CD1c-positive myeloid dendritic cell (primary cell): ENCODE data around the gene COX7B.
"Not testable (repeated sequence)": the region's sequence is repeated elsewhere in the genome, so short reads cannot be mapped to it uniquely, and the experiment has no call there.

Experiments used
- DNase-seq: peaks from one replicate; pipeline ENCODE4 v3.0.0-alpha.2; 2016; ENCODE audit errors: extremely low spot score

Gene COX7B, protein sequence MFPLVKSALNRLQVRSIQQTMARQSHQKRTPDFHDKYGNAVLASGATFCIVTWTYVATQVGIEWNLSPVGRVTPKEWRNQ

DNA sequence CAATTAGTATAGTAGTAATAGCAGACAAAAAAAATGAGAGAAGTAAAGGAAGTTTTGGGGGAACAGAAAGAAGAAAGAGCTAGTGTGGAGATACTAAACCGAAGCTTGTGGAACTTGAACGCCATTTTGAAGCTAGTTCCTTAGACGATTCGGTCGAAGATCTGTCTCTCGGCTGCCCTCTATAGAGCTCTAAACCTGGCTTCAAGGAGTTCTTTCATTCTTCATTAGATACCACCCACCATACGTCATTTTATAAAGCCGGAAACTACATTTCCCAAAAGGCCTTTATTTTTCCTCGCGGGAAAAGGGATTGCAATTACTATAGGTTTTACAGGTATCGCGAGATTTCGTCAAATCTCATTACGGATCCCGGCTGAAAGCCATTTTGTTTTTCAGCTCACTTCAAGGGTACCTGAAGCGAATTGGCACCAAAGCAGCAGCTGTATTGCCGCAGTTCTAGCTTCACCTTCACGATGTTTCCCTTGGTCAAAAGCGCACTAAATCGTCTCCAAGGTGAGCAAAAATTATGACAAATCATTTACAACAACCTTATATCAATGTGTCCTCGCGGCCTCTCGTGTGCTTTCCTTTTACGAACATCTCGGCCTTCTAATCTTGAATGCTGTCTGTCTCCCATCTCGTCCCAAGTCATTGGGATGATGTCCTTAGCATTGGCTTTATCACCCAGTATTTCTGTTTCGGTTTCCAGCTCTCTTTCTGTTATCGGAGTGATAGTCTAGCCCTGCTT is at the start of gene COX7B:
COX7B (plus strand) TSS at position 388 of the 748 bp plus-strand sequence; CDS start at position 474, 86 bp downstream.
- peak; percentile 96 for DNase-seq

- DNase-seq: no peak
These were observed 23.9 kb upstream of the COX7B start for GRCh38 chrX:77875372-77875771.

DNA sequence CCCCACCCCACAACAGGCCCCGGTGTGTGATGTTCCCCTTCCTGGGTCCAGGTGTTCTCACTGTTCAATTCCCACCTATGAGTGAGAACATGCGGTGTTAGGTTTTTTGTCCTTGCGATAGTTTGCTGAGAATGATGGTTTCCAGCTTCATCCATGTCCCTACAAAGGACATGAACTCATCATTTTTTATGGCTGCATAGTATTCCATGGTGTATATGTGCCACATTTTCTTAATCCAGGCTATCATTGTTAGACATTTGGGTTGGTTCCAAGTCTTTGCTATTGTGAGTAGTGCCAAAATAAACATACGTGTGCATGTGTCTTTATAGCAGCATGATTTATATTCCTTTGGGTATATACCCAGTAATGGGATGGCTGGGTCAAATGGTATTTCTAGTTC is 17.9 kb upstream of the COX7B start:
- not testable (repeated sequence) for DNase-seq

- DNase-seq: no peak
These were observed 6.4 kb upstream of the COX7B start for GRCh38 chrX:77892887-77893286.

GRCh38 chrX:77893713-77894112 is 5.6 kb upstream of the COX7B start:
- DNase-seq: no peak

- DNase-seq: peak; percentile 98
These were observed 4.1 kb upstream of the COX7B start, which contains the start of gene MAGT1 for GRCh38 chrX:77894921-77895886. Gene MAGT1, minus strand, starts transcription at chrX:77895435. Its CDS starts 25 bp downstream, at chrX:77895410.

GRCh38 chrX:77900688-77901087 is 1.4 kb downstream of the COX7B start:
- peak; percentile 33 for DNase-seq

DNA sequence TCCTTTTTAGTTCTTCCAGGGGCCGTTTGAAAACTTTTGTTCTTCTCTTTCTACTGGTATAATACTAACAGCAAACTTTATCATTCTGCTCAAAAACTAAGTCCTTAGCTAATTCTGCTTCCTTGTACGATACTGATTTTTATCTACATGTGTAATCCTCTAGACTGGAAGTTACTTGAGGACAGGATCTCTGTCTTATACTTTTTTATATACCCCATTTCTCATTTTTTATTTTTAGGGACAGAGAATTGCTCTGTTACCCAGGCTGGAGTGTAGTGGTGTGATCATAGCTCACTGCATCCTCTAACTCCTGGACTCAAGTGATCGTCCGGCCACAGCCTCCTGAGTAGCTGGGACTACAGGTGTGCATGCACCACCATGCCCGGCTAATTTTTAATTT is 2.2 kb downstream of the COX7B start:
- no peak for DNase-seq

DNA sequence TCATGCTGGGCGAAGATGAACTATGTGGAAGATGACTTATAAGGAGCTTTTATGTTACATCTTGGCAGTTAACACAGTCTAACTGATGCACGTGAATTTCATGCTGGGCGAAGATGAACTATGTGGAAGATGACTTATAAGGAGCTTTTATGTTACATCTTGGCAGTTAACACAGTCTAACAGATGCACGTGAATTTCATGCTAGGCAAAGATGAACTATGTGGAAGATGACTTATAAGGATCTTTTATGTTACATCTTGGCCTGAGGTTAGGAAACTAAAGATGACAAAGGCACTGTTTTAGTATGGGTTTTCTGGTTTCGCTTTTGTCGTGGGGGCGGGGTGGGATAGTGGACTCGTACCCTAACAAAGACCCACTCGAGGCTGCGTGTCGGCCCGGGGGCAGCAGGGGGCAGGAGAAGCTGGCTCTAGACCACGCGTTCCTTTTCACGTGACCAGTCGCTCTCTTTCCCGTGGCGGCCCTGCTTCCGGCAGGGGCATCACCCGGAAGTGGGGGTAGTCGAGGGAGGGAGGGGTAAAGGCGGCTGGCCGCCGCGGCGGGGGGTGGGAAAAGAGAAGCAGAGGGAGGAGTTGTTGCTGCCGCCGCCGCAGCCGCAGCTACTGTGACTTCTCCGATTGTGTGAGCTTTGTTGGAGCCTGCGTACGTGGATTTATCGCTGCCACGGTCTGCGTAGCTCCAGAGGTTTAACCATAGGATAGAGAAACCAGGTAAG is 11.0 kb downstream of the COX7B start, which contains the start of gene ATP7A:
ATP7A (plus strand) TSS at position 586 of the 733 bp plus-strand sequence. CDS start 60,949 bp downstream, outside the sequence.
- DNase-seq: peak; percentile 91

- no peak for DNase-seq
These were observed 18.1 kb downstream of the COX7B start for GRCh38 chrX:77917294-77917933.

DNA sequence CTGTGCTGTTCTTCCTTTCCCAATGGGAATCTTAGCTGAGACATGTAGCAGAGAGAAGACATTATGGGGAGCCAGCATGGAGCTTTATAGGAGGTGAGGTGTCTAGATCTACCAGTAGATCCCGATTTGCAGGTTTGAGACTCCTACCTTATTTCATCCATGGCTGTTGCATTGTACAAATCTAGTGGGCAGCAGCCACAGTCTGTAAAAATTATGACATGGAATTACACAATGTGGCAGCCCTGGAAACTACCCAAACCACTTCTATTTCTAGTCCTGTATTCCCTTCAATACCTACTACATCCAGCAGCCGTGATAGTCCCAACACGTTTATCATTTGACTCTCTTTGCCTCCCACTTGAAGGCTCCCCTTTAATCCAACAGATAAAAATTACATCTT is 19.3 kb downstream of the COX7B start:
- DNase-seq: no peak

DNA sequence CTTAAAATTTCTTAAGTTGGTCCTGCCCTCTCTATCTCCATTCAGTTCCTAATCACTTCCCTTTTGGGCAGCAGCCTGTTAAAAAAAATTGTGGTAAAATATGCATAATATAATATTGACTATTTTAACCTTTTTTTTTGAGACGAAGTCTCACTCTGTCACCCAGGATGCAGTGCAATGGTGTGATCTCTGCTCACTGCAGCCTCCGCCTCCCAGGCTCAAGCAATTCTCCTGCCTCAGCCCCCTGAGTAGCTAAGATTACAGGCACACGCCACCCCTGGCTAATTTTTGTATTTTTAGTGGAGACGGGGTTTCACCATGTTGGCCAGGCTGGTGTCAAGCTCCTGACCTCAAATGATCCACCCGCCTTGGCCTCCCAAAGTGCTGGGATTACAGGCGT is 20.1 kb downstream of the COX7B start:
- DNase-seq: not testable (repeated sequence)

- DNase-seq: no peak
These were observed 23.5 kb downstream of the COX7B start for GRCh38 chrX:77922787-77923186.

DNA sequence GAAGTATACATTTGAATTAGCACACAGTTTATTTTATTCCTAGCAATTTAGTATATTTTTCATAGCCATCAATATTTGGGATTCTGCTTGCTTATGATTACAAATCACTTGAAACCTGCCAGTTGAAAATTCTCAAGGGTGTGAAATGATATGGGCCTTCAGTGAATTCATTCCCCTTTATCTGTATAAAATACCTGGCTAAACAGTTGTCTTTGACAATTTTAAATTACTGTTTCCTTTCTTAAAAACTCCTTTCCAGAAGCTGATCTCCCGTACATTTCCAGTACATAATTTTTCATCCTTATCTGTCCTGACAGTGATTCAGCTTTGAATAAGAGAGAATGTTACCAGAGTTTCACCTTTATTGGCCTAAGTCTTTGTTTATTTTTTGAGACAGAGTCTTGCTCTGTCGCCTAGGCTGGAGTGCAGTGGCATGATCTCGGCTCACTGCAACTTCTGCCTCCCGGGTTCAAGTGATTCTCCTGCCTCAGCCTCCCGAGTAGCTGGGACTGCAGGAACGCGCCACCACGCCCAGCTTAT is 25.1 kb downstream of the COX7B start:
- no peak for DNase-seq

DNA sequence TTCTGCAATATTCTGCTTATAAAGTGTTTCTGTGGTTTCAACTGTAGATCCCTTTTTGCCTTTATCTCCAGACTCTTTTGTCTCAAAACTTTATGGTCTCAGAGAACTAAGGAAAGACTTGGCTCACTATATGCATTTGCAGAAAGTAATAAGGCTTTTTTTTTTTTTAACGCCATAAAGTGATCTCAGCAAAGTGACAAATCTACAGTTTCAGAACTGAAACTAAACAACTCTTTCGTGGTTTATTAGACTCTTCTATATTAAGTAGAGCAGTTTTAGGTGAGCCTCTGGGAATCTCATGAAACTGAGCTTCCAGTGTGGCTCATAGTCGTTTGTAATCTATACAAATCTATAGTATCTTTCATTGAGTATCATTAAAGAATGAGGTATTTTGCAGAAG is 26.5 kb downstream of the COX7B start:
- no peak for DNase-seq

DNA sequence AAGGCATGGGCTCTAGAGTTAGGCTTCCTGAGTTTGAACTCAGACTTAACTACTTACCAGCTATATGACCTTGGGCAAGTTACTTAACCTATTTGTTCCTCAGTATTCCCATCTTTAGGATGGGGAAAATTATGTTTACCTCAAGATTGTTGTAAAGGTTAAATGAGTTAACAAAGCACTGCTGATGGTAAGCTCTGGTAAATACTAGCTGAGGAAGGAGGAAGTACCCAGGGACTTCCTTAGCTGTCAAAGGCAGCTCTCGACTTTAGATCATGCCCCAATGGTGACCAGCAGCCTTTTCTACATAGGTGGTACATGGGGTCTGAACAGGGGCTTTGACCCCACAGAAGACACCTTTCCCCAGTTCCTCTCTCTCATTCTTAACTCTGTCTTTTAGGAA is 31.3 kb downstream of the COX7B start:
- DNase-seq: no peak

- peak; percentile 51 for DNase-seq
These were observed 36.6 kb downstream of the COX7B start for GRCh38 chrX:77935886-77936285.

DNA sequence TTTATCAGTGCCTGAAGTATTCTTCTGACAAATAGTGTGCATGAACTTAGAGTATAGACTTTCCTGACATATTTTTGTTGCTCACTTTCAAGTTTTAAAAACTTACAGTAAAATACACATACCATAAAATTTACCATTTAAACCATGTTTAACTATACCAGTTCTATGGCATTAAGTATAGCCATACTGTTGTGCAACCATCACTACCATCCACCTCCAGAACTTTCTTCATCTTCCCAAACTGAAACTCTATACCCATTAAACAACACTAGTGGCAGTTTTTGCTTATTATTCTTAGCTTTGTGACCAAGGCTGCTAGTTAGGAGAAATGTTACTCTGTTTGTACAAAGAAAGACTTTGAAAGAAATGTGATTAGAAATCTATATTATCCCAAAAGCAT is 37.0 kb downstream of the COX7B start:
- no peak for DNase-seq

DNA sequence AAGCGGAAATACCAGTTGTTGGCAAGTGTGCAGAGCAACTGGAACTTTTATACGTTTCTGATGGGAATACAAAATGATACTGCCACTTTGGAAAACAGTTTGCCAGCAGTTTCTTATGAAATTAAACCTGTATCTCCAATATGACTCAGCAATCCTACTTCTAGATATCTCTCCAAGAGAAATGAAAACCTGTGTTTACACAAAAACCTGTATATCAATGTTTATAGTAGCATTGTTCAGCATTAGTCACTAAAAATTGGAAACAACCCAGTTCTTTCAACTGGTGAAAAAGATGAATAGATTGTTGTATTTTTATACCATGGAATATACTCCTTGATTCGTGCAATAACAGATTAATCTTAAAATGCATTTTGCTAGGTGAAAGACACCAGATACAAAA is 38.0 kb downstream of the COX7B start:
- DNase-seq: no peak

DNA sequence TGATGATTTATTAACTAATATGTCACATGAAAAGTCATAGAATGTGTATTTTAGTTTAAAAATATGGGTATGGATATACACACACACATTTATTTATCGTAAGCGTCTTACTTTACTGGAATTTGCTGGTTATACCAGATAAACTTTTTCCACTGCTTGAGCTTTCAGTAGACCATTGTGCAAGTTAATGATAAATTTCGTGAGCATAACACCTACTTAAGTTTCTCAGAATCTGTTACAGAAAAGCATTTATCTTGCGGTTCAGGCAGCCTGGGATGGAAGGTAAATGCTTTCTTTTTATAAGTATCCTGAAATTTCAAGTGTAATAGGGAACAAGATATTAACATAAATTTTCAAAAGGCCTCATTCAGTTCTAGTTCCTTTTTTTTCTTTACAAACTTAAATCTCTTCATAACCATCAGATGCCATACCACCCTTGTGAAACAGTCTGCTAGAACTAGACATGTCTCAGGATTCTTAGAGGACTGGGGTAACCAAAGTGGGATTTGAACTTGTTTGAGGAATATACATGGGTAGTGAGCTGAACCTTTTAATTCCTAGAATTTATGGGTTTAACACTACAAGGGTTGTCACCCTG is 38.9 kb downstream of the COX7B start:
- peak; percentile 39 for DNase-seq
